AG09309 (cell line): ENCODE data around the gene GNAQ.

Source experiments
- DNase-seq: peaks from one replicate; pipeline ENCODE4 v3.0.0-alpha.2; 2010; ENCODE audit warnings: low read depth
- H3K4me3 ChIP-seq: 2 replicates; pipeline ENCODE4 v1.5.1; 2011; ENCODE audit warnings: mild to moderate bottlenecking, low read depth, low read length, moderate library complexity; ENCODE audit not compliant: control insufficient read depth
- CTCF ChIP-seq: IDR thresholded peaks from 2 replicates; pipeline ENCODE4 v1.5.1; 2011; ENCODE audit warnings: mild to moderate bottlenecking, low read depth, low read length, inconsistent platforms; ENCODE audit not compliant: insufficient read depth, control insufficient read depth; ENCODE audit errors: missing control alignments

GNAQ gene

GRCh38 chr9:77999231-77999631 is 32.4 kb downstream of the GNAQ start:
- DNase-seq = no peak
- H3K4me3 ChIP-seq = no peak overlapping the region
- TF ChIP-seq CTCF = no peak

GRCh38 chr9:77997611-77998284 is 33.9 kb downstream of the GNAQ start:
- no peak for TF ChIP-seq CTCF
- DNase-seq = no peak

GRCh38 chr9:77996696-77997095 is 34.9 kb downstream of the GNAQ start:
- DNase-seq = no peak
- no peak for TF ChIP-seq CTCF
- H3K4me3 ChIP-seq = no peak overlapping the region

More at GRCh38 chr9:77997611-77998284, 33.9 kb downstream of the GNAQ start:
- no peak overlapping the region for H3K4me3 ChIP-seq

GRCh38 chr9:77991191-77991590 is 40.4 kb downstream of the GNAQ start:
- no peak for DNase-seq
- no peak for TF ChIP-seq CTCF
- H3K4me3 ChIP-seq = no peak overlapping the region

DNA sequence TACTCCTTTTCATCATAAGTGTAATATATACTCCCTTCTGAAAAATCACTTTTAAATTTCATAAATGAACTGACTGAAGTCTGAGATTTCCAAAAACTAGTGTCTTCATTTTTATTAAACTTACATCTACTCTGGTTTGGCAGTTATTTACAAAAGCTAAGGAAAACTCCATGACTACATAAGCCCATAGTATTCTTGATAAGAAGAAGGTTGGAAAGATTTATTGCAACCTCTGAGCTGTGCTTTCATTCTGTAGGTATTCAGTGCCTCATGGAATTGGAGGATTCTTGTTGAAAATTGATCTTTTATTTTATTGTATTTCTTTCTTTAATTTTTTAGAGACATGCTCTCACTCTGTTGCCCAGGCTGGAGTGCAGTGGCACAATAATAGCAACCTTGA is 41.7 kb downstream of the GNAQ start:
- TF ChIP-seq CTCF = no peak
- no peak for DNase-seq
- no peak overlapping the region for H3K4me3 ChIP-seq

DNA sequence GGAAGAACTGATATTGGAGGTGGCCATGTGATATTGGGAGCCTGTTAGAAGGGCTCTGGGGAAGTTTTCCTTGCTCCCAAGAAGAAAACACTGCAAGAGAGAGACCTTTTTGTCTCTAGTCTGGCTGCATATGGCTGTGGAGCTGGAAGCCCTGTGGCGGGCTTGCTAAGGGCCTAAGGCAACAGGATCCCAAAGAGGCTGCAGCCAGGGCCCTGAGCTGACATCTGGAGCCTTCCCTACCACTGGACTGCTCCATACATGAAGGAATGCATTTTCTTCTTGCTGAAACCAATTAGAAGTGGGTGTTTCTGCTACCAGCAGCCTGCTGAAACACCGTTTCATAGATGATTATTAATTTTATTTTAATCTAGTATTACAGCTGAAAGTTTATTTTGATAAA is 42.2 kb downstream of the GNAQ start:
- DNase-seq = no peak
- no peak for TF ChIP-seq CTCF
- H3K4me3 ChIP-seq = no peak overlapping the region
